ENCODE measurements around the gene FCN1. TPM values are rescaled to one million over a fixed set of nuclear protein-coding genes. Genes with fewer than 3 reads are reported as not detected.

FCN1 gene
- polyA plus RNA-seq, 12 donors, result 2.0 to 25.6 (median 2.9) TPM; not detected in 2

GRCh38 chr9:134892820-134893420 is 24.8 kb downstream of the FCN1 start:
- DNase-seq, result no peak

GRCh38 chr9:134892221-134892620 is 25.5 kb downstream of the FCN1 start:
- DNase-seq, result no peak

DNA sequence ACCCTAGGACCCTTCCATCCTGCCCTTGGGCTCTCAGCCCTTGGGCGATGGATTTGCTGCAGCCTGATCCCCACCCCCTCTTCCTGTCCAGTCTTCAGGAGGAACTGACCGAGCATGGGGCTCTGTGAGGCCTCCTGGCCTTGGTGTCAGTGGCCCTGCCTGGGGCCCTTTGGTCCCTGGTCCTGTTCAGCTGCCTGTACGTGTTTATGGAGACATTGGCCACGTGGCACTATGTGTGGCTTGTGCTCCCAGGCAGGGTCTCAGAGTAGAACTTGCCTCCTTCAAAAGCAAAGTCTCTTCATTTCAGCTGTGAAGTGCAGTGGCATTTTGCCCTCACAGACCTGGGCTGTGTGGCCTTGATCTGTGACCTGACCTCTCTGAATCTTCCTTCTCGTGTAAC is 26.0 kb downstream of the FCN1 start:
- DNase-seq, result no peak

DNA sequence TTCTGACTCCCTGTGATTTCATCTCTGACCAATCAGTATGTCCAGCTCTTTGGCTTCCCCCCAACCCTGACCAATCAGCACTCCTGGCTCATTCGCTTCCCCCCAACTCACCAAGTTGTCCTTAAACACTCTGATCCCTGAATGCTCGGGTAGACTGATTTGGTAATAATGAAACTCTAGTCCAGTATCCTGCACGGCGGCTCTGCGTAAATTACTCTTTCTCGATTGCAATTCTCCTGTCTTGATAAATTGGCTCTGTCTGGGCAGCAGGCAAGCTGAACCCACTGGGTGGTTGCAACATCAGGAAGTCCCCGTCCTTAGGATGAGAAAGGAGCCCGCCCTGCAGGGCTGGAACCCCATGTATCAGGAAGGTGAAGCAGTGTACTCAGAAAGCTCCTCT is 26.7 kb downstream of the FCN1 start:
- DNase-seq, result no peak

- no peak for DNase-seq
Observed at GRCh38 chr9:134890155-134890495, 27.6 kb downstream of the FCN1 start.

DNA sequence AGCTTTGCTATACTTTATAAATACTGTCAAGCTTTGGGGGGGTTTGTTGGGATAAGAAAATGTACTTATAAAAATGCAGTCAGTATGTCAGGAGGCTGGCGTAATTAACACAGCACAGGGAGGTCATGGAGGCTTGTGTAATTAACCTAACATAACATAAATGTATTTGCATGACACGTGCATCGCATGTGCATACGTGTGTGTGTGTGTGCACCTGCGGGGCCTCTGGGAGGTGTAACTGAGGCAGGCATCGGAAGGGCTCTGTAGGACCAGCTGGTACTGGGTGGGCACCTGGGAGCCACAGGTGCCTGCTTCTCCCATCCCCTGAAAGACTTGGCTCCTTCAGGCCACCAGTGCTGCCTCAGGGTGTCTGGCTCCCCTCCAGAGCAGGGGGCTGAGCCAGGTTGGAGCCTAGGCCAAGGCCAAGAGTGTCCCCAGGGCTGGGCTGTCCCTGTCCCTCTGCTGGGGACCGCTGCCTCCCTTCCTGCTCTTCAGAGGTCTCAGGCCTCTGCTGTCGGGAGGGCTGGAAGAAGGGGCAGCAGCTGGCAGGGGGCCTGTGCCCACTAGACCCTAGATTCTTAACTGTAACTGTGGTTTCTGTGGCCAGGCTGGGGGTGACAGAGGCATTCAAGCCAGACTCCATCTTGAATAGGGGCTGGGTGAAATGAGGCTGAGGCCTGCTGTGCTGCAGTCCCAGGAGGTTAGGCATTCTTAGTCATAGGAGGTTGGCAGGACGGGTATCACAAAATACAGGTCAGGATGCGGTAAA is 28.1 kb downstream of the FCN1 start:
- DNase-seq, result no peak

- DNase-seq, result no peak
Observed at GRCh38 chr9:134888603-134889190, 29.0 kb downstream of the FCN1 start.

DNA sequence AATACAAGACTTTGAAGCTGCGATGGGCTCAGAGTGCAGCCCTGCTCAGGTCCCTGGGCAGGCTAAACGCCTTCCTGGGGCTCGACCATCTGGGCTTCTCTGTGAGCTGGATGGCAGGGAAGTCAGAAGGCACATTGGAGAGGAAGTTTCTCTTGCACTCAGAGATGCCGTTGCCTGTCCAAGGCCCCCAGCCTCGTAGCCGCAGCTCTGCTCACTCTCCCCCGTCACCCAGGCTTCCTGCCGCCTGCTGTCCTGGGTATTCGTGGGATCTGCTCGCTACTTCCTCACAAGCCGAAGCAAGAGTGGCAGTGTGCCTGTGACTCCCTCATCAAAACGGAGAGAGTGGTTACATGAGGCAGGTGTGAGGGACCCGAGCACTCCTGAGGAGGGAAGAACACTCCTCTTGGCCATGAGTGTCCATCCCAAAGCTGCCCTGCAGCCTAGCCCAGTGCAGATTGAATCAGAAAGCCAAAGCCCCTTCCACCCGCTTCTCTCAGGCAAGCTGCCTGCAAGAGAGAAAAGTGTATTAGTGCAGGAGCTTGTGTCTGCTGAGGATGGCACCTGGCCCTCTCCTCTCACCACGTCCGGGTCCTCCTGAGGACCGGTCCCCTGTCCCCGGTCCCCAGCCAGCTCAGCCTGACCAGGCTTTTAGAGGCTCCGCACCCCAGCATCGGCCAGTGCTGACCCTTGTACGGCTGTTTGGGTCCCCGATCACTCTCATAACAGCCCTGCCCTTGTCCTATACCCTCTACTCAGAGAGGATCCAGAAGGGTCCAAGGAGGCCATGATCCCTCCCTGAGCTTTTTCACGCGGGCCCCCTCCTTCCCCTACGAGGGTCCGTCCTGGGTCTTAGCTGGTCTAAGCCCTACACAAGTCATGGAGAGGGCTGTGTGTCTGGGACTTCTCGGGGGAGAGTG is 29.8 kb downstream of the FCN1 start:
- DNase-seq, result no peak

- DNase-seq, result no peak
Observed at GRCh38 chr9:134887219-134887618, 30.5 kb downstream of the FCN1 start.

DNA sequence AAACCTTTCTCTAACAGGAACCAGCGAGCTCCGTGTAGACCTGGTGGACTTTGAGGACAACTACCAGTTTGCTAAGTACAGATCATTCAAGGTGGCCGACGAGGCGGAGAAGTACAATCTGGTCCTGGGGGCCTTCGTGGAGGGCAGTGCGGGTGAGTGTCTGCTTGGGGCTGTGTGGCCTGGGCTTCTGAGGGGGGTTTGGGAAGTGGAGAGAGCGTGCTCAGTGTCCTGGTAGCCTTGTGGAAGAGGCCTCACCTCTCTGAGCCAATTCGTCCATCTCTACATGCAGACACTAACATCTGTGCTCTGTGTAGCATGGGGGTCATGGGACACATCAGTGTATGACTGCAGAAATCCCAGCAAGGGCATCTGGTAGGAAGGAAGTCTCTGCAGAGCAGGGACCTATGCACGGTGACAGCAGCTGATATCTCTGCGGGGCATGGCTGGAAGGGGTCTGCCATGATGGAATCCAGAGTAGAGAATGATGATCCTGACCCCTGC is 31.2 kb downstream of the FCN1 start:
- DNase-seq, result no peak

DNA sequence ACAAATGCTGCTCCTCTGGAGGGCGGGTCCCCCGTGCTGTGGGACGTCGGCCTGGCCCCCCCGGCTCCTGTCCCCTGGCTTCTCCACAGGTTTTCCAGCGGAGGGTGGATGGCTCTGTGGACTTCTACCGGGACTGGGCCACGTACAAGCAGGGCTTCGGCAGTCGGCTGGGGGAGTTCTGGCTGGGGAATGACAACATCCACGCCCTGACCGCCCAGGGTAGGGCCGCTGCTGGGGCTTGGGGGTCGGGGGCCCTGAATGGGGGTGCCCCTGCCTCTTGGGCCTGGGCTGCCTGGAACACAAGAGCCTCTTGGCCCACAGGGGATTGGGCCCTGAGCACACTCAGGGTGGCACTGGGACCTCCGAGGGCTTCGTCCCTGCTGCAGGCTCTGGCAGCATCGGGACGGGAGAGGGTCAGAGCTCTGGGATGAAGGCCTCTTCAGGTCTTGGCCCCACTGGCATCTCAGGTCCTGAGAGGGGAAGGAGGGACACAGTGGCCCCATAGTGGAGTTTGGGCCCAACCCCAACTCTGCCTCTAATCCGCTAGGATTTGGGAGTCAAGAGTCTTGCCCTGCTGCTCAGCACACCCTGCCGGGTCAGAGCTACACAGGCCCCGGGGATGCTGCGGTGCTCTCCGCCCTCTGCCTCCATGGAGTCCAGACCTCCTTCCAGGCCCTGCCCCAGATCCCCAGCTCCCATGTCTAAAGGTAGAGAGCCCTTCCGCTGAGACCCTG is 31.9 kb downstream of the FCN1 start:
- DNase-seq, result no peak

GRCh38 chr9:134885001-134885678 is 32.6 kb downstream of the FCN1 start:
- no peak for DNase-seq

DNA sequence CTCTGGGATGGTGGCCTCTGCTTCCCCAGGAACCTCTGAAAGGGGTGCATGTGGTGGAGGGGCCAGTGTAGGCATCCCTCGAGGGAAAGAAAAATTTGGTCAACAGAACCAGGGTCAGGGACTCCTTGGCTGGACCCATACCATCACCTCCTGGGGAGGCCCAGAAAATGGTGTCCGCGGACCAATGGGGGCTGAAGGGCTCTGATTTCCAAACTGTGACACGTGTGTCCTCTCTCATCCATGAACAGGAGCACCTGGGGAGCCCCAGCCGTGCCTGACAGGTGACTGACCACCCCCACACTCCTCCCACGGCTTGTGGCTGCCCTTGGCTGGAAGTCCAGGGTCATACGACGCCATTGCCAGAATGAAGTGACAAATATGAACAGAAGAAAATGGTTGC is 33.2 kb downstream of the FCN1 start:
- DNase-seq, result no peak

DNA sequence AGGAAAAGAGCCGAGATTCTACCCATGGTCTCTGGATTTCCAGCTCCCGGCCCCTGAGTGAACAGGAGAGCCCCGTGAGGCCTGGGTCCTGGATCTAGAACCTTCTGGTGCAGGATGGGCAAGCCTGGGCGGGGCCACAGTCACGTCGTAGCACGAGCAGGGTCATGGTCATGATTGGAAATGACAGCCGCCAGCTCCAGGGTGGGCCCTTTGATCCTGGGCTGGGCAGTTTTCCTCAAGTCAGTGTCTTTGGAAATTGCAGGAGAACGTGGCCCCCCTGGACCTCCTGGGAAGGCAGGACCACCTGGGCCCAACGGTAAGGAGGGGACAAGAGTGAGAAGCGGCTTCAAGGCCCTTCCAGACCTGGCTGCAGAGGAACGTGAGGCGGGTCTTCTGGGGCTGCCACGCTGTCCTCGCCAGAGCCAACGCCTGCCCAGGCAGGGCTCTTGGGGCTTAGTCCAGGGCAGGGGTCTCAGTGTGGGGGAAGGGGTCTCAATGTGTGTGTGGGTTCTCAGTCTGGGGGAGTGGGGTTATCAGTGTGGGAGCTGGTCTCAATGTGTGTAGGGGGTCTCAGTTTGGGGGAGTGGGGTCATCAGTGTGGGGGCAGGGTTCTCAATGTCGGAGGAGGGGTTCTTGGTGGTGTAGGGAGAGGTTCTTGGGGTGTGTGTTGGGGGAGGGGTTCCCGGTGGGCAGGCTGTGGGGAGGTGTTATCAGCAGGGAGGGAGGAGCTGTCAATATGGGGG is 34.5 kb downstream of the FCN1 start:
- DNase-seq, result no peak

DNA sequence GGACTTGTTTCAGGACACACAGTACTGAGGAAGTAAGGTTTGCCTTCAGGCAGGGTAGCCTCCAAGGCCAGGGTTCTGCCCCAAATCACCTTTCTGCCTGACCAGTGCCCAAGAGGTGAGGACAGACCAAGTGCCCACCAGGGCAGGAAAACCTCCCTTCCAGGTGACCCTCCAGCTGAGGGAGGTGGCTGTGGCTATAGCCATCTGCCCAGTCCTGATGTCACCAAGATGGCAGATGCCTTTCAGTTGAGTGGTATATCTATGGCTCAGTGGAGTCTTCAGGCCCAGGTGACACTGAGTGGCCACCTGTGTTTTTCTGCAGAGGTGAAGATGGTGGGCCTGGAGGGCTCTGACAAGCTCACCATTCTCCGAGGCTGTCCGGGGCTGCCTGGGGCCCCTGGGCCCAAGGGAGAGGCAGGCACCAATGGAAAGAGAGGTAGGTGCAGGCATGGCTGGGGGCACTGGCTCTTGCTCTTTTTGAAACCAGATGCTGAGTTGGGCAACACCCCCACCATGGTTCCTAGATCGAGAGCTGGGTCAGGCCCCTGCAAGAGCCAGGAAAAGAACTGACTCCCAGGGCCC is 35.4 kb downstream of the FCN1 start:
- no peak for DNase-seq

DNA sequence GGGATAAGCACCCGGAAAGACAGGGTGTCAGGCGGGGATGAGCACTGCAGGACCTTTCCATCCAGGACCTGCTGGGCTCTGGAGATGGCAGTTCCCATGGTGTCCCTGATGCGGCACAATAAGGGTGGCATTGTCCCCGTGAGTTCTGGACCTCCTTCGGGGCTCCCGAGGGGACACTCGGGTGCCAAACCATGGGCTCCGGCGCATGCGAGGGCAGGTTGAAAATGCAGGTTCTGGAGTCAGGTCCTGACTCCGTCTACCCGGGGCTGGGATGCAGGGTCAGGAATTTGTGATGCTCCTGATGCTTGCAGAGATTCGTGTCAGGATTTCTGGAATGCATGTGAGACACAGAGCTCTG is 36.4 kb downstream of the FCN1 start:
- DNase-seq, result no peak

GRCh38 chr9:134880484-134881312 is 37.0 kb downstream of the FCN1 start, which contains the start of gene FCN2:
Gene FCN2 (plus strand): TSS chr9:134880810. CDS start chr9:134880822, 12 bp downstream.
- DNase-seq, result no peak

- no peak for DNase-seq
Observed at GRCh38 chr9:134879664-134880483, 37.8 kb downstream of the FCN1 start.
